ENCODE results near the gene IL22.

Gene IL22

DNA sequence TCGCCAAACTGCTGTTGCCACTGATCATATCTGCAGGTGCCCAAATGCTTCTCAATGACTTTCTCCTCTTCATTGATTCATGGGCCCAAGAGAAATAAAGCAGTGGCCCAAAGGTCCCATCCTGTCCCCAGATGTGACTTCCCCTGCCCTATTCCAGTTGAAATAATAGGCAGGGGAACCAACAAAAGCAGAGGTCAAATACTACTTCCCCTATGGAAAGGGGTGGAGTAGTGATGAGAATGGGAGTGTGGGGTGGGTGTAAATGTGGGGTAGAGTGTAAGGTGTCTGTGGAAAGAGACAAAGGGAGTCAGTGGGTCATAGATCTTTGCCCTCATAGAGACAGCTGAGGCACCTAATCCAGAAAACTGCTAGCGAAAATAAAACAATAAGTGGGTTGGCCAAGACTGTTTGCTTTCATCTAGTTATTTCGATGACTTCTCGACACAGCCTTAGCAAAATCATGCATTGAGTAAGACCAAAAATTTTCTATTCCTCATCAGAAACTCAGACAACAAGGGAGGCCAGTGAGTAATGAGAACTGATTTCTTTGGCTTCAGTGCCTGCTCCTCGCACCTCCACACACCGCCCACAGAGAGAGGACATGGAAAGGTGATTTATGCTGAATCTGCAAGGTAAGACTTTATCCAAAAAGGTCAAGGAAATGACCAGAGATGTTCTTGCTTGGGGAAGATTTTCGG, 10.9 kb upstream of the IL22 start:
- no peak for DNase-seq (ENCODE audit: low read depth)

DNA sequence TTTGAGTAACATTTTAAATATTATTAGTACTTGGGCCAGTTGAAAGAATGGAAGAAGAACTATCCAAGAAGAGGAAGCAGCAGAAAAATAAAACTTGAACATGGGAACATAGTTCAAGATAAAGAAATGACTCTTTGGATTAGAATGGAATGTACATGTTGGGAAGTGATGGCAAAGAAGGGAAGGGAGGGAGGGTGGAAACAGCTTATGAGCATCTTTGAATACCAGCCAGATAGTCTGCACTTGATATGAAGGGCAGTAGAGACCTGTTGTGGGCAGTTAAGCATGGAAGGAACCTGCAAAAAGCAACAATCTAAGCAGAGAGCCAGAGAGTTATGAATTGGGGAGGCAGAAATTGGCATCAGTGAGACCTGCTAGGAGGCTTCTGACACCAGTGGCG, 10.0 kb upstream of the IL22 start:
- no peak for DNase-seq (ENCODE audit: low read depth)

DNA sequence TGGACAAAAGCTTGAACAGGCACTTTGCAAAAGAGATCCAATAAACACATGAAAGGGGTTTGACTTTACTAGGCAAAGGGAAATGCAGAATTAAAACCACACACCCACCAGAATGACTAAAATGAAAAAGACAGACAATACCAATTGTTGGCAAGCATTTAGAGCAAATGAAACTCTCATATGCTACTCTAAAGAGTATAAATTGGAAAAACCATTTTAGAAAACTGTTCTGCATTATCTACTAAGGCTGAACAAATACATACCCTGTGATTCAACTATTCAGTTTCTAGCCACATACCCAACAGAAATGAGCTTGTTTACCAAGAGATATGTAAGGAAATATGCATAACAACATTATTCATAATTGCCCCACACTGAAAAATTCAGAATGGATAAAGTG, 8.5 kb upstream of the IL22 start:
- DNase-seq (ENCODE audit: low read depth) = no peak

DNA sequence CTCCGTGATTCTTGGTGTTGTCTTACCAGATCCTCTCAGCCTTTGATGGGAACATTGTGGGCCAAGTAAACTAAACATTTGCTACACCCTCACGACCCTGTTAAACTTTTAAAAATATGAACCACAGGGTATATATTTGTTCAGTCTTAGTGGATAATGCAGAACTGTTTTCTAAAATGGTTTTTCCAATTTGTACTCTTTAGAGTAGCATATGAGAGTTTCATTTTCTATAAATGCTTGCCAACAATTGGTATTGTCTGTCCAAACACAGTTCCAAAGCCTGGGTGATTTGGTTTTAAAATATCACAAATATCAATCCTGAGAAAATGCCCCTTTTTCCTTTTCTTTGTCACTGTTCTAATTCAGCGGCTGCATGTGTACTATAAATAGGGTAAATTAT, 6.7 kb upstream of the IL22 start:
- no peak for DNase-seq (ENCODE audit: low read depth)

DNA sequence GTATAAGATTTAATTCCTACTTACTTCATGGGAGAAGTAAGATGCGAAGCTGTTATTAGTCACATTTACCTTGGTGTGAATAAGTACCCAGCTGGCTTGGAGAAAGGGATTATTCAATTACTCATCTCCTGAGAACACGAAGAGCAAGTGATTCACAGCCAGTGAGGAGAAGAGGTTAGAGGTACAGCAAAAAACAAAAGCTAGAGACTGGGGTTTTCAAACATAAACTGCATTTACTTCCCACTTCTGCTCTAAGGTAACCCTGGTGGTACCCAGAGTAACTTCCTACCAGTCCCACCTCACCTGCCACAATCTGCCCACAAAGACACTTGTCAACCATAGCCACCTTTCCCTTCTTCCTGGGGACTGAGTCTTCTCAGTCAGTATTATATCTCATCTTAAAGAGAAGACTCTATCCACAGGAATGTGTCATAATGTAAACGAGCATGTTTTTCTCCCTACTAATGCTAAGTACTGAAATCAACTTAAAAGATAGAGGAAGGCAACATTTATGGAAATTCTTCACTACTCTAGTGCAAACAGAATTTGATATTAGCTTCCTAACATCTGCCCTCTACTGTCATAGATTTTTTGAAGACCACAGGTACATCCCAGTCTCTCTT, 6.0 kb upstream of the IL22 start:
- peak; percentile 91 for DNase-seq (ENCODE audit: low read depth)

DNA sequence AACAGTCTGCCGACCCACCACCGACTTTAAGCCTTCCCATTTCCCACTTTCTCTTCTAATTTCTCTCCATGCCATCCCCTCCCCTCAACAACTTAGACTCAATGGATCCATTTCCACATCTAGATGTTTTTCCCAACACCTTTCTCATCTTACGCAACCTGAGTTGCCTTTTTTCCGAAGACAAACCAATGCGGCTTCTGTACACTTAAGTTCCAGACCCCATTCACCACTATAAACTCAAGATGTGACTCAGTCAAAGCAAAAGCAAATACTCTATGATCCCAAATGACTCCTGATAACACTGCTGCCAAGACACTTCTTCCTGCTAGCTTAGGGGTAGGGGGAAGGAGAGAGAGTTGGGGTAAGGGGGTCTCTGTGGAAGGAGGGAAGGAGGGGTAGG, 1.3 kb downstream of the IL22 start:
- no peak for DNase-seq (ENCODE audit: low read depth)

DNA sequence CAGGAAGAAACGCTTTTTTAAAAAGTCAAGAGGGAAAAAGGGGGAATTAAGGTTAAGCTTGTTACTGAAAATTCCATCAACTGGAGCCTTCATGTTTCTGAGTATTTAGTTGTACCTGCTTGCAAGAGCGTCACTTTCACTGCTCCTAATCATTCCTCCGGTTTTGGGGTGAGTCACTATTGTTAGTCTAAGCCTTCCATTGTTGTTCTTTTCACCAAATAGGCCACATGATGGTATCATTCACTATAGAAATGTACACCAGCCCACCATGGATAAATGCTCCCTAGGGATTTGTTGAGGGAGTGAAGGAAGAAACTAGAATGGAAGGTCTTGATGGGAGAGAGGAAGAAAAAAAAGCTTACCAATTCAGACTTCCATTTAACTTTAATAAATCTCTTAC, 3.0 kb downstream of the IL22 start:
- no peak for DNase-seq (ENCODE audit: low read depth)

DNA sequence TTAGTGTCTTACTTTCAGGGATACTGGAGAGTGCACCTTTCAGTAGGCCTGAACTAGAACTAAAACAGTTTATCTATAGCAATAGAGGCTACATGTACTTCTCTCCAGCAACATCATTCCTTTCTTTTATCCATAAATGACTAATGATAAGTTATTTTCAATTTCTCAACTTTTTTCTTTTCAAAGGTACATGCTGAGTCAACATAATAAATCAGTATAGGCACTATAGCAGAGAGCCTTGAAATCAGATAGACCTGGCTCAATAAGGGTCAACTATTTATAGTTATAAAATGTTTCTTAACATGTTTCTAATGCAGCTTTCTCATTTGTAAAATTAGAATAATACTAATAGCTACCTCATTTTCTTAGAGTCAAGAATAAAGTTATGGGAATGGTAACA, 5.6 kb downstream of the IL22 start:
- DNase-seq (ENCODE audit: low read depth) = no peak

DNA sequence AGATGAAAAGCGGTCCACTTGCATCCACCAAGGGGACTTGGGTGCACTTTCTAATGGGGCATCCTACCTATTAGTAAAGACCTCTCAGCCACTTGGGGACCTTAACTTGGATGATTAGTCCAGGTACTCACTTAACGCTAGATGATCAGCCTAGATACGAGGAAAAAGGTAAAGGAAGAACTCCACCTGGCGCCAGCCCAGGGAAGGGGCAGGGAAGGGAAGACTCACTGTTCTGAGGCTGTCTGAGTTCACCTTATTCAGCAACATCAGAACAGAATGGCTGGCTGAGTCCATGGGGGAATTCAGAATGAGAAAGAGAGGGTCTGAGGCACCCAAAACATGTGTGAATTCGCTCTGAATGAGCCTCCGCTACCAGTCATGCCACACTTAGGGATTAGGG, 7.1 kb downstream of the IL22 start:
- no peak for DNase-seq (ENCODE audit: low read depth)

DNA sequence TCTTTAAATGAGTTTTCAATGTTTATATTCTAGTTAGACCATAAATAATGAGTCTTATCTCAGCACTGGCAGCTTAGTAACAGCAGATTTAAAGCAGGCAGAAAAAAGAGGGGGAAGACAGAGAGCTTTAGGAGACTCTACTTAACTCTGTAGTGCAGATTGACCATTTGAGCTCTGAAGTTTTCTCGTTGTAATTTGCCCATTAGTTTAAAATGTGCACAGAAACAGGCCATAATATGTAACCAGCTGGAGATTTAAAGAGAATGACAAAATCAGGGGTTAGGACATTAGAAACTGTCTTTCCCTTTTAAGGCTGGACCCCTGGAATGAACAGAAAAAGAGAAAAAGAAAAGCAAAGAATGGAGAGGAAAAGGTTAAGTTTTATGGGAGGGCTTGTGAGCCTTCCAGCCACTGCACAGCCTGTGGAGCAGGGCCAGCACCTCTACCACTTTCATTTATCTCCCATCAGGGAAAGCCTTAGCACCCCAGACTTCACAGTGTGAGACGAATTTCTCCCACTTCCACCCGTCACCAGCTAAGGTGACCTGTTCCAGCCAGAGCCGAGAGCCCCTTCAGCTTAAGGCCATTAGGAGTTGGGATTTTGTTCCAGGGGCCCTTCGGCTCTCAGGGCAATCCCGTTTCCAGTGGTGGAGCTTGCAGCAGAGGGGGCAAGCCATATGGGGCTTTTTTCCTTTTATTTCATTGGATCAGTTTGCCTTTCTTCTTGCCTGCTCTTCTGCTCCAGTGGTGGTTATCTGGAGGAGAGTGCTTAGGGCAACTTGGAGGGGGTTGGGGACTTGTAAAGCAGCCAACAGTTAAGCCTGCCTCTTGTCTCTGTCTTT, 8.0 kb downstream of the IL22 start:
- no peak for DNase-seq (ENCODE audit: low read depth)

DNA sequence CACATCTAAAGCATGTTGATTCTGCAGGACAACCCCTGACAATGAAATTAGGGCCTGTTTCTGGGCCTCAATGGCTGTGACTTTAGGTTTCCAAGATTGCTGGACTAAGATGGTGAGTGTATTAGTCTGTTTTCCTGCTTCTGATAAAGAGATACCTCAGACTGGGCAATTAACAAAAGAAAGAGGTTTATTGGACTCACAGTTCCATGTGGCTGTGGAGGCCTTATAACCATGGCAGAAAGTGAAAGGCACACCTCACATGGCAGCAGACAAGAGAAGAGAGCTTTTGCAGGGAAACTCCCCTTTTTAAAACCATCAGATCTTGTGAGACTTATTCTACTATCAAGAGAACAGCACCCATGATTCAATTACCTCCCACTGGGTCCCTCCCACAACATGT, 10.6 kb downstream of the IL22 start:
- no peak for DNase-seq (ENCODE audit: low read depth)

DNA sequence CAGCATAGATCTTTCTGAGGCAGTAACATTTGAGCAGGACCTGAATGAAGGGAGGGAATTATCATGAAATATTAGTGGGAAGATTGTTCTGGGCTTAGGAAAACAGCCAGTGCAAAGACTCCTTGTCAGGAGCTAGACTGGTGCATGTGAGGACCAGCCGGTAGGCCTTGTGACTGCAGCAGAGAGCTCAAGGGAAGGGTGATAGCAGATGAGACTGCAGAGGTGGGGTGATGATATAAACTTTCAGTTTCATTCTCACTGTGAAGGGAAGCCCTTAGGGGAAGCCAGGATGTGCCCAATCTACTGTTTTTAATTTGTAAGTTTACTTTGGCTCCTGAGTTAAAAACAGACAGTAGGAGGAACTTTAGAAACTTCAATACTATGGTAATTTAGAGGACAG, 12.4 kb downstream of the IL22 start:
- no peak for DNase-seq (ENCODE audit: low read depth)

DNA sequence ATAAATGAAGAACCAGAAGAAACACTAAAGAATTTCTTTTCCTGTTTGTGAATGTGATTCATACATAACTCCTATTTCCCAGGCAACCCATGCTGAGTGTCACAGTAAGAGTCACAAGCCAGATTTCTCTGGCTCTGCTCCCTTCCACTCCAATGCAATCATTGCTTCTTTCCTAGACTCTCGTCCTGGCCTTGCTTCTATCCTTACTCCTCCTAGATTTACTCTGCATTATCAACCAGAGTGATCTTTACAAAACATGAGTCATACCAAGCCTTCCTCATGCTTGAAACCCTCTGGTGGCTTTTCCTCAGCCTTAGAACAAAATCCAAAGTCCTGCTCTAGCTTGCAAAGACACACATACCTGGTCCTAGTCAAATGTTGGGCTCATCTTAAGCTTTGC, 13.3 kb downstream of the IL22 start:
- DNase-seq (ENCODE audit: low read depth) = peak; percentile 63

DNA sequence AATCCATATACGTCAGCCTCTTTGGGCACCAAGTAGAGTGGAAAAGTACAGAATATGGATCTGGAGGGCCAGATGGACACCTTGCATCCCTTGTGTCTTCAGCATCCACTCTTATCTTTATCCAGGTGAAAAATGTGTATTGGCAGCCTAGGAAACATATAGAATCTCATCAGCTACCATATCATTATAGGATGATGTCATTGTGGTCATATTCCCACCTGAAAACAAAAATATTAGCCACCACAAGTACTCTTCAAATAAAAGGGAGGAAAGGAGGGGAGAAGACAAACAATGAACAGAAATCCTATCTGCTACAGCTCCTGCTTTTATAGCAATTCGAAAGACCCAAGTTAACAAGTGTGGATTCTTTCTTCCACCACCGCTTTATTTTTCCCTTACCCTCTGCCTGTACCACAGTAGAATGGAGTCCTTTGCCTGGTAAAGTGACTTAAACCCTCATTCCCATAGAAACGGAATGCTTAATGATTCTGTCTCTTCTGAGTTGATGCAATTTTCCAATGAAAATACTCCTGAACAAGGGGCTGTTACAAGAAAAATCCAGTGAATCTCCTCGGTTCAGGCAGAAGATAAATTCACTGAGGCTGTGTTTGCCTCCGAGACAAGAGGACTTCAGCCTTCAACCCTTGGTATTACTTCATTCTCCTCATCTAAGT, 14.0 kb downstream of the IL22 start:
- DNase-seq (ENCODE audit: low read depth) = no peak

DNA sequence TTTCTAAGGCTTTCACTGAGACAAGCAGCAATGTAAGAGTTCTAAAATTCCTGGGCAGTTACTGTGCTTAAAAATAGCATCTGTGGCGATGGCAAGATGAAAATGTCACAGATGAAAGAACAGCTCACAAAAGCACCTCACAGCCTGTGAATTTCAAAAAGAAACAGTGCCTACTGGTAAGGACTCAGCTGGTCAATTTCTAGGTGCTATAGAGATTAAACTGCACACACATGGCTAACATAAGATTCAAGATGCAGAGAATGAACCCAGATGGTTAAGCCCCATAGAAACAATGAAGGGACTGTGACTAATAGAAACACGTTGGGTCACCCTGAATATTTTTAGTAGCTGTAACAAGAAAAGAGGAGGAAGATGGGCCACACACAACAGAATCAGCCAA, 15.8 kb downstream of the IL22 start:
- DNase-seq (ENCODE audit: low read depth) = no peak

DNA sequence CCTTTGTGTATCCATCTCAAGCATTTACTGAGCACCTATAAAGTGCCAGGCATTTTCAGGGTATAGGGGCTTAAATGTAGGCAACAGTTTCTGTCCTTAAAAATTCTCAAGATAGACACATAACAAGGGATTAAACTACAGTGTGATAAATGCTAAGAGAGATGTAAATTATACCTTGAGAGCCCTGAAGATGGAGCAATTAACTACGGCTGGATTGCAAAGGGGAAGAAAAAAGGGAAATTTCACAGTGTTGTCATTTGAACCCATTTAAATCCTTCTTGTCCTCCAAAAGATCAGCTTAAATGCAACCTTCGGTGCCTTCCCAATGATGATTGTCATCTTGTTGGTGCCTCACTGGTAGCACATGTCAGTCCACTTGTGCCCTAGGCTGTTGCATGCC, 16.3 kb downstream of the IL22 start:
- no peak for DNase-seq (ENCODE audit: low read depth)

DNA sequence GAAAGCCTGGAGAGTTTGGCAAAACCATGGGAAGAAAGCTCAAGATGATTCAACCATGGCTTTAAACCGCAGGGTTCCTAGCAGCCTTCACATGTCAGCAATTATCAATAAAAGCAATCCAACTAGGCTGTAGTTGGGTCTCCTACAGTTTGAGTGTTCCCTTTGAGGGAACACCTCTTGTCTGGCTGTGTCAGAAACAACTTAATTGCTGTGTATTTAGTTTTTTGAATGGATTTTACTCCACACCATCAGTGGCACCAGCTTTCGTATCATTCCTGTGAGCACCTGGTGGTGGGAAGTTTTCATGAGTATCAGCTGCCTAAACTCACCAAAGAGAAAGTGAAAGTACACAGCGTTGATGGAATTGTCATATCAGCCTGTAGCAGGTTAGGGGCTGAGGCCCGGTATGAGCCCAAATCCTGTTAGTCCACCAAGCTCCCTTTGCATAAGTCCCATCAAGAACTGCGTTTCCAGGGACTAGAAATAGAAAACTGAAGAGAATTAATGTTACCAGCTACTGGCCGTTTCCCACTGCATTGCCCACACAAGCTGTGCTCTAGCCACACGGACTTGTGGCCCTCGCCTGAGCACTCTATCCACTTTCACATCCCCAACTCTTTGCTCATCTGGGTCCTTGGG, 16.9 kb downstream of the IL22 start:
- DNase-seq (ENCODE audit: low read depth) = no peak

DNA sequence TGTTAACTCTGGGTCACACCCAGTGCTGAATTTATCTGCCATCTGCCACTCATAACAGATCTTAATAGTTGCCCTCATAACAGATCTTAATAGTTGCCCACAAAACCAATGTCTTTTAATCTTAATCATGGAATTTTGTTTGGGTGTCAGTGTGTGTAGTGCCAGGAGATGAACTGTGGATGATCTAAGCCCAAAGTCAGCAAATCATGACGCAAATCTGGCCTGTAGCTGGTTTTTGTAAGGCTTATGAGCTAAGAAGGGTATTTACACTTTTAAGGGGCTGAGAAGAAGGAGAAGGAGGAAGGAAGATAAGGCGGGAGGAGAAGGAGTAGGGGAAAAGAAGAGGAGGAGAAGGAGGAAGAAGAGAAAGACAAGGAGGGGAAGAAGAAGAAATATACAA, 17.8 kb downstream of the IL22 start:
- DNase-seq (ENCODE audit: low read depth) = no peak

DNA sequence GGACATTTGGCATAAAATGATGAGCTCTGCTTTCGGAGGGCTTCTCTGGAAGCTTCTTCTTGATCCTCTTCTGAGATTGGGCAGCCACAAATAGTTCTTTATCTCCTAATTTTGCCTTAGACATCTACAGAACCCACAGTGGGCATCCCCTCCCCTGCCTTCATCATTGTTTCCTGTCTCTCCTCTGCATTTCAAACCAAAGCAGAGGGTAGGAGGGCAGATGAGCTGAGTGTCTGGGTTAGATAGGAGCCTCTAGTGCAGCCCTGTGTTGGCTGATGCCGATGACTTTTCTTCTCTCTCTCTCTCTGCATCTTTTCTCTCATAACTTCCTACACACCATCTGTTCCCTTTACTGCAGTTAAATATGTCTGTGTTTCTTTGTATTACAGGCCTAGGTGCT, 19.3 kb downstream of the IL22 start:
- no peak for DNase-seq (ENCODE audit: low read depth)

DNA sequence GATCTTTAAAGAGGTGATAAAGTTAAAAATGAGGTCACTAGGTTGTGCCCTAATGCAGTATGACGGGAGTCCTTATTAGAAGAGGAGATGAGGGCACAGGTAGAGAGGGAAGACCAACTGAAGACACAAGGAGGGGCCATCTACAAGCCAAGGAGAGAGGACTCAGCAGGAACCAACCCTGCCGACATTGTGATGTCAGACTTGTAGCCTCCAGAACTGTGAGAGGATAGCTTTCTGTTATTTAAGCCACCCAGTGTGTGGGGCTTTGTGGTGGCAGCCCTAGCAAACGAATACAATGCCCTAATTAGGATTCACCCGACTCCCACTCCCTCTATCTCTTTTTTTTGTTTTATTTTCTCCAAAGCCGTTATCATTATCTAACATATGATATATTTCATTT, 19.9 kb downstream of the IL22 start:
- no peak for DNase-seq (ENCODE audit: low read depth)

DNA sequence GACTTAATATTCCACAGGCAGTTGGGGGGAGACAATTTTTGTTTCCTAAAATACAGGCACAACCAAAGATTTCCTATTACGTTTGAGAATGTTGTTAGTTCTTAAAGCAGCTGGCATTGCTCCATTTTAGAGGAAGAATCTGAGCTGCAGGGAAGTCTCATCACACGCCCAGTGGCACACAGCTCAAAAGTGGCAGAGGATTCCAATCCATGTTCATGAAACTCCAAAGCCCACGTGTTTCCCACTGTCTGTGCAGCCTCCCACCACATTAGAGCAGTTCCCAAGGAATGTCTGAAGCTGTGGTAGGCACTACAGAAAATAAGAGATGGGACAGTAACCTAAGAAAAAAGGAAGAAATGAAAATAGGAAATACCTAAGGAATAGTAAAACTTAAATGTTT, 21.7 kb downstream of the IL22 start:
- DNase-seq (ENCODE audit: low read depth) = no peak

DNA sequence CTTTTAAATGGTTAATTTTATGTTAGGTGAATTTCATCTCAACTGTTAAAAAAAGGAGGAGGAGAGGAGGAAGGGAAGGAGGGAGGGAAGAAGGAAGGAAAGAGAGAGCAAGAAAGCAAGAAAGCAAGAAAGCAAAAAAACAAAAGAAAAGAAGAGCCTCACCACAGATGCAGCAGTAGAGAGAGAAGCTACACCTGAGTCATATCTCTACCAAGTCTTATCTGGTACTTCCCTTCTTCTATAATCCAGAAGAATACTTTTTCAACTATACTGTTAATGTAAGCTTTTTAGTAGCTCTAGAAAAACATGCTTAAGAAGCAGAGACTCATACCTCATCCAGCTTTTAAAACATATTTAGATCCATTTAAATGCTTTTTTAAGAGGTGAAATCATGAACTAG, 22.2 kb downstream of the IL22 start:
- DNase-seq (ENCODE audit: low read depth) = no peak

Measured in non-pigmented ciliary epithelial cell (primary cell).